DMS53 (cell line): Measurements from ENCODE around the gene SAMD3.
"Not testable (repeated sequence)": the region's sequence is repeated elsewhere in the genome, so short reads cannot be mapped to it uniquely, and the experiment has no call there.

Source experiments
- DNase-seq: peaks from one replicate; lab custom pipeline; 2025; lab: John Stamatoyannopoulos, UW

Gene SAMD3

GRCh38 chr6:130207979-130208649 is 14.6 kb downstream of the SAMD3 start:
- no peak for DNase-seq

- DNase-seq, result no peak
Observed at GRCh38 chr6:130206479-130206878, 16.3 kb downstream of the SAMD3 start.

GRCh38 chr6:130204322-130204721 is 18.4 kb downstream of the SAMD3 start:
- no peak for DNase-seq

- no peak for DNase-seq
Observed at GRCh38 chr6:130203370-130203769, 19.4 kb downstream of the SAMD3 start.

- no peak for DNase-seq
Observed at GRCh38 chr6:130202782-130203181, 20.0 kb downstream of the SAMD3 start.

GRCh38 chr6:130200020-130200419 is 22.7 kb downstream of the SAMD3 start:
- DNase-seq, result no peak

- no peak for DNase-seq
Observed at GRCh38 chr6:130198483-130199035, 24.2 kb downstream of the SAMD3 start.

- DNase-seq, result not testable (repeated sequence)
Observed at GRCh38 chr6:130197816-130198482, 24.8 kb downstream of the SAMD3 start.

GRCh38 chr6:130194434-130194833 is 28.3 kb downstream of the SAMD3 start:
- not testable (repeated sequence) for DNase-seq

- DNase-seq, result no peak
Observed at GRCh38 chr6:130190701-130191690, 31.8 kb downstream of the SAMD3 start.

- DNase-seq, result no peak
Observed at GRCh38 chr6:130189531-130190397, 33.0 kb downstream of the SAMD3 start.

- no peak for DNase-seq
Observed at GRCh38 chr6:130188207-130188899, 34.4 kb downstream of the SAMD3 start.

- DNase-seq, result no peak
Observed at GRCh38 chr6:130187335-130188206, 35.2 kb downstream of the SAMD3 start.

- DNase-seq, result no peak
Observed at GRCh38 chr6:130185658-130186057, 37.1 kb downstream of the SAMD3 start.

- no peak for DNase-seq
Observed at GRCh38 chr6:130183271-130184222, 39.2 kb downstream of the SAMD3 start.

GRCh38 chr6:130182466-130182865 is 40.3 kb downstream of the SAMD3 start:
- no peak for DNase-seq

GRCh38 chr6:130178692-130179091 is 44.1 kb downstream of the SAMD3 start:
- DNase-seq, result peak; percentile 18

- DNase-seq, result no peak
Observed at GRCh38 chr6:130176378-130176777, 46.4 kb downstream of the SAMD3 start.
